HL-60 (cell line): ENCODE measurements around the gene CLIC6.

ENCODE experiments used
- DNase-seq, 2 experiments: peaks; one replicate each; pipeline ENCODE4 v3.0.0-alpha.2; 2010 to 2020; ENCODE audit warnings: low read depth in 1 of 2, low spot score in 1 of 2
- H3K27ac ChIP-seq: fragments of 250-450 bp; sonication (Bioruptor Pico); replicated peaks from 2 replicates; pipeline ENCODE4 v1.5.1; 2020; ENCODE audit warnings: mild to moderate bottlenecking, moderate library complexity
- H3K27me3 ChIP-seq: fragments of 250-450 bp; sonication (Bioruptor Pico); 2 replicates; pipeline ENCODE4 v1.5.1; 2021; ENCODE audit warnings: mild to moderate bottlenecking, moderate library complexity; ENCODE audit not compliant: insufficient read depth, poor library complexity, severe bottlenecking
- H3K4me3 ChIP-seq: replicated peaks from 2 replicates; pipeline ENCODE4 v1.5.1; 2011; ENCODE audit warnings: mild to moderate bottlenecking, control low read depth, low read length; ENCODE audit not compliant: insufficient read depth
- CTCF ChIP-seq: IDR thresholded peaks from one replicate; pipeline ENCODE4 v1.5.1; 2011; ENCODE audit warnings: low read length, control low read depth, inconsistent platforms; ENCODE audit not compliant: insufficient read depth
- GABPA ChIP-seq: IDR thresholded peaks from 2 replicates; pipeline ENCODE4 v1.6.1; 2012; ENCODE audit warnings: low read depth
- POLR2AphosphoS5 ChIP-seq: IDR thresholded peaks from 2 replicates; pipeline ENCODE4 v1.6.1; 2012; ENCODE audit warnings: low read depth
- REST ChIP-seq: IDR thresholded peaks from 2 replicates; pipeline ENCODE4 v1.6.1; 2012; ENCODE audit warnings: low read depth; ENCODE audit not compliant: insufficient replicate concordance
- SPI1 ChIP-seq: IDR thresholded peaks from 2 replicates; pipeline ENCODE4 v1.6.1; 2012; ENCODE audit warnings: low read depth, mild to moderate bottlenecking, borderline replicate concordance

Gene CLIC6

GRCh38 chr21:34623516-34623915 is 45.3 kb upstream of the CLIC6 start:
- no peak for TF ChIP-seq CTCF
- TF ChIP-seq SPI1 = peak; percentile 79
- Histone ChIP-seq H3K4me3 (no peak overlapping the region), H3K27me3 (no peaks in the 10 kb centered on the region), H3K27ac (no peak overlapping the region)
- no peak for DNase-seq

- H3K27ac ChIP-seq = no peak overlapping the region
- DNase-seq = no peak
- TF ChIP-seq SPI1 (no peak), REST (no peak), CTCF (no peak), GABPA (no peak), POLR2AphosphoS5 (no peak)
- no peaks in the 10 kb centered on the region for H3K27me3 ChIP-seq
- H3K4me3 ChIP-seq = no peak overlapping the region
Measured at GRCh38 chr21:34625030-34625593, 43.7 kb upstream of the CLIC6 start.

- no peak overlapping the region for H3K4me3 ChIP-seq
- H3K27me3 ChIP-seq = no peaks in the 10 kb centered on the region
- H3K27ac ChIP-seq = no peak overlapping the region
- DNase-seq = no peak
- no peak for TF ChIP-seq GABPA
- TF ChIP-seq SPI1 = no peak
- no peak for TF ChIP-seq REST
- TF ChIP-seq POLR2AphosphoS5 = no peak
- no peak for TF ChIP-seq CTCF
Measured at GRCh38 chr21:34626131-34626530, 42.7 kb upstream of the CLIC6 start.

- H3K27me3 ChIP-seq = no peaks in the 10 kb centered on the region
- no peak overlapping the region for H3K4me3 ChIP-seq
- DNase-seq = peak in 1 of 2 experiments; percentile 44
- no peak overlapping the region for H3K27ac ChIP-seq
- TF ChIP-seq SPI1 (no peak), CTCF (peak; percentile 38)
Measured at GRCh38 chr21:34630536-34631143, 38.2 kb upstream of the CLIC6 start.
